ENCODE results near the gene AGER.
A peak's percentile ranks its signal among the peaks of the same experiment; 100 is the strongest.
"Not testable (repeated sequence)": the region's sequence is repeated elsewhere in the genome, so short reads cannot be mapped to it uniquely, and the experiment has no call there.

AGER gene

DNA sequence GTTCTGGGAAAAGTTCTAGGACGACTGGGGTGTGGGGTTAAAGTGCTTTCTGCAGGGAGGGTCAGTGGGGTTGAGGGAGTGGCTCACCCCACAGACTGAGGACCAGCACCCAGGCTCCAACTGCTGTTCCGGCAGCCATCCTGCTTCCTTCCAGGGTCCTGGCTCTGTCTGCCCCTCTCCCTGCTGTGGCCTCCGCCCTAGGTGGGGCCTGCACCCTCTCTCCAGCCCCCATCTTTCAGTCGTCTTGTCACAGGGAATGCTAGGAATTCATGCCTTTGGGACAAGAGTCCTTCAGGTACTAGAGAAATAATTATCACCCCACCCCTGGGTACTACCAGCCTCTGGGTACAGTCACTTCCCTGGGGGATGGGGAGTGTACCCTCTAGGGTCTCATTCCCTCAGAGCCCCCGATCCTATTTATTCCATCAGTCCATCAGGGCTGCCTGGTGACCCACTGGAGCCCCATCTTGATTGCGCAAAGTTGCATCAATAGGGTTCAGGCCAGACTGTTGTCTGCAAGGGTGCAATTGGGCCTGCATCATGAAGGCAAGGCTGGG is at the start of gene AGER:
Gene AGER, minus strand, starts transcription at position 170 of the 557 bp plus-strand sequence. Its CDS starts 31 bp downstream, at position 139.
- peak; percentile 57 for TF ChIP-seq POLR2A (IDR thresholded peaks at IDR 0.05; ENCODE audit: low read length)
- TF ChIP-seq GATA1 (IDR thresholded peaks at IDR 0.05; ENCODE audit: low read depth, low read length) = no peak
- DNase-seq = peak in 1 of 2 experiments; percentile 70

DNA sequence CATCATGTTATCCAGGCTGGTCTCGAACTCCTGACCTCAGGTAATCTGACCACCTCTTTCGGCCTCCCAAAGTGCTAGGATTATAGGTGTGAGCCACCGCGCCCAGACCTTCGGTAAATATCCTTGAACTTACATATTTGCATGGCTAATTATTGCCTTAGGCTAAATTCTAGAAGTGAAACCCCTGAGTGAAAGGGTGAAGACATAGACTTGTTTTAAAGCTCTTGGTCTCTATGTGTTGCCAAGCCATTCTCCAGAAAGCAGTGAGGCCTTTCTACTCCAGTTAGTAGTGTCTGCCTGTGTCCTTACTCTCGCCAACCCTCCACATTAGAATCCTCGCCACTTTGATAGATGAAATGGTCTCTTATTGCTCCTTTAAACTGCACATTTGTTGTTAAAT is 42.4 kb upstream of the AGER start:
- TF ChIP-seq POLR2A (IDR thresholded peaks at IDR 0.05; ENCODE audit: low read length) (no peak), GATA1 (IDR thresholded peaks at IDR 0.05; ENCODE audit: low read depth, low read length) (no peak)
- no peak for DNase-seq

DNA sequence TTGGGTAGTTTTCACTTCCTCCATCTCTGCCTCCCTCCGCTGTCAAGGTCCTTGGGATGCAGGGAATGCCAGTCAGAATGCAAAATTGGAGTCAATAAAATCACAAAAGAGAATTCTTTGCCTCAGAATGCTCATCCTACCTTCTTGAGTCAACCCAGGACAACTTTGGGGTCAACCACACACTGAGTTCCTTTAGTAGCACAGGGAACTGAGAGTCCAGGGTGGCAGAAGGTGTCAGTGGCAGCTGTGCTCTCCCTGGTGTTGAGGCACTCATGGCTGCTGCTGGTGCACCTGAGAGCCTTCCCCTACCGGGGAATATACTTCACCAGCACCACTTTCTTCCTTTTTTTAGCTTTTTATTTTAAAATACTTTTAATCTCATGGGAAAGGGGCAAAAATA is 40.6 kb upstream of the AGER start:
- TF ChIP-seq POLR2A (IDR thresholded peaks at IDR 0.05; ENCODE audit: low read length) (no peak), GATA1 (IDR thresholded peaks at IDR 0.05; ENCODE audit: low read depth, low read length) (no peak)
- DNase-seq = no peak

GRCh38 chr6:32223258-32224235 is 39.5 kb upstream of the AGER start, which contains the start of gene NOTCH4:
Gene NOTCH4, minus strand, starts transcription at chr6:32224067. Its CDS starts 139 bp downstream, at chr6:32223928.
- no peak for DNase-seq
- TF ChIP-seq GATA1 (IDR thresholded peaks at IDR 0.05; ENCODE audit: low read depth, low read length) (no peak), POLR2A (IDR thresholded peaks at IDR 0.05; ENCODE audit: low read length) (no peak)

- DNase-seq = no peak
- no peak for TF ChIP-seq POLR2A (IDR thresholded peaks at IDR 0.05; ENCODE audit: low read length)
- TF ChIP-seq GATA1 (IDR thresholded peaks at IDR 0.05; ENCODE audit: low read depth, low read length) = no peak
These were observed 38.5 kb upstream of the AGER start for GRCh38 chr6:32222333-32223230.

- DNase-seq = no peak
- no peak for TF ChIP-seq GATA1 (IDR thresholded peaks at IDR 0.05; ENCODE audit: low read depth, low read length)
- TF ChIP-seq POLR2A (IDR thresholded peaks at IDR 0.05; ENCODE audit: low read length) = no peak
These were observed 36.0 kb upstream of the AGER start for GRCh38 chr6:32220021-32220420.

- no peak for TF ChIP-seq POLR2A (IDR thresholded peaks at IDR 0.05; ENCODE audit: low read length)
- no peak for TF ChIP-seq GATA1 (IDR thresholded peaks at IDR 0.05; ENCODE audit: low read depth, low read length)
- no peak for DNase-seq
These were observed 34.1 kb upstream of the AGER start for GRCh38 chr6:32218167-32218566.

GRCh38 chr6:32216998-32217397 is 32.9 kb upstream of the AGER start:
- no peak for TF ChIP-seq GATA1 (IDR thresholded peaks at IDR 0.05; ENCODE audit: low read depth, low read length)
- TF ChIP-seq POLR2A (IDR thresholded peaks at IDR 0.05; ENCODE audit: low read length) = no peak
- DNase-seq = no peak

DNA sequence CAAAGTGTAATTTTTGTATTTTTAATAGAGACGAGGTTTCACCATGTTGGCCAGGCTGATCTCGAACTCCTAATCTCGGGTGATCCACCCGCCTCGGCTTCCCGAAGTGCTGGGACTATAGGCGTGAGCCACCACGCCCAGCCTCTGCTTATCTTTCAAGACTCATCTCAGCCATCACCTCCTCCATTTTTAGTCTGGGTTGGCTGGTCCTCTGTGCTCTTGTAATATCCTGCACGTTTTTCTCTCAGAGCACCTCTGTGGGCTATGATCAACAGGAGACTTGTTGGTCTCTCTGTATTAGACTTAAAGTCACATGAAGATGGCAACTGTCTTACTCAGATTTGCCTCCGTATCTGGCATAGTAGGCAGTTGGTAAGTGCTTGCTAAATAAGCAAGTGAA is 32.2 kb upstream of the AGER start:
- peak; percentile 20 to 55 for DNase-seq
- no peak for TF ChIP-seq GATA1 (IDR thresholded peaks at IDR 0.05; ENCODE audit: low read depth, low read length)
- TF ChIP-seq POLR2A (IDR thresholded peaks at IDR 0.05; ENCODE audit: low read length) = no peak

- TF ChIP-seq POLR2A (IDR thresholded peaks at IDR 0.05; ENCODE audit: low read length) = no peak
- no peak for TF ChIP-seq GATA1 (IDR thresholded peaks at IDR 0.05; ENCODE audit: low read depth, low read length)
- DNase-seq = no peak
These were observed 31.6 kb upstream of the AGER start for GRCh38 chr6:32215617-32216016.

DNA sequence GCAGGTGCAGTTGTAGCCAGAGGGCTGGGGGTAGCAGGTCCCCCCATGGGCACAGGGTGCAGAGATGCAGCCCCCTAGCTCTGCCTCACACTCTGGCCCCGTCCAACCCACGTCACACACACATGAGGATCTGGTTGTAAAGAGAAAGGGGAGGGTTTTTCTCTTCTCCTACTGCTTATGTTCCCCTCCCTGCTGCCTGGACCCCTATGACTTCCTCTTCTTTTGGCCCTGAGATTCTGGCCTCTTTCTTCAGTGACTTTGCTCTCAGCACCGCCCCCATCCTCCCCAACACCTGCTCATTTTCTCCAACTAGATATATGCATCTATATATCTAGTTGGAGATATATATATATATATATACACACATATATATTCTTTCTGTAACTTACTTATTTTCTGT is 30.1 kb upstream of the AGER start:
- no peak for TF ChIP-seq POLR2A (IDR thresholded peaks at IDR 0.05; ENCODE audit: low read length)
- no peak for TF ChIP-seq GATA1 (IDR thresholded peaks at IDR 0.05; ENCODE audit: low read depth, low read length)
- DNase-seq = no peak

DNA sequence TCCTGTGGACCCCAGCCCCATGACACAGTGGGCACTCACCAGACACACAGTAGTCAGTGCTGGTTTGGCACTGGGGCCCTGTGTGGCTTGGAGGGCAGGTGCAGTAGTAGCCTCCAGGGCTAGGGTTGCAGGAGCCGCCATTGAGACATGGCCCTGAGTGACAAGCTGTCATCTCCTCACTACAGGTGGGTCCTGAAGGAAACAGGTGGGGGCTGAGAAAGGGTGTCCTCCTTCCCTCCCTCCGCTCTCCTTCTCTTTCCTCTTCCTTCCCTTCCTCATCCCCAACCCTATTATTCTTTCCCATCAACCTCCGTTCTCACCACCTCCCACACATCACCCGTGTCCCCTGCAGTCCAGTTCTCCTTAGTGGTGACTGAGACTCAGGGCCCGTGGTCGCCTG is 29.6 kb upstream of the AGER start:
- DNase-seq = no peak
- TF ChIP-seq GATA1 (IDR thresholded peaks at IDR 0.05; ENCODE audit: low read depth, low read length) (no peak), POLR2A (IDR thresholded peaks at IDR 0.05; ENCODE audit: low read length) (no peak)

- TF ChIP-seq POLR2A (IDR thresholded peaks at IDR 0.05; ENCODE audit: low read length) = no peak
- DNase-seq = no peak
These were observed 28.2 kb upstream of the AGER start for GRCh38 chr6:32212076-32212760.

DNA sequence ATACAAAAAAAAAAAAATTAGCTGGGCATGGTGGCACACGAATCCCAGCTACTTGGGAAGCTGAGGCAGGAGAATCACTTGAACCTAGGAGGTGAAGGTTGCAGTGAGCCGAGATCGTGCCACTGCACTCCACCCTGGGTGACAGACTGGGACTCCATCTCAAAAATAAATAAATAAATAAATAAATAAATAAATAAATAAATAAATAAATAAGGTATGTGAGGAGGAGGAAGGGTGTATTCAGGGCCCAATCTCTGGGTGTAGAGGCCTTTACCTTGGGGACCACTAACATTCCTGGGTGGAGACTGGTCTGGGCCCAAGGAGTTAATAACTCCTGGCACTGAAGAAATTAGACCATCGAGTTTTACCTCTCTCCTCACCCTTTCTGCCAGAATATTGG is 27.4 kb upstream of the AGER start:
- DNase-seq = not testable (repeated sequence)

Measured in erythroblast (primary cell).